Stimulated activated CD4-positive, alpha-beta T cell treated with anti-CD3 and anti-CD28 coated beads, Interleukin-1b, Interleukin-23, amount 100 ng/mL, for 1 hour (primary cell): ENCODE data around the gene MGAM2.

Experiments used
- DNase-seq, 2 donors: peaks; one replicate each; pipeline ENCODE4 v3.0.0-alpha.2; 2020; ENCODE audit warnings: low read depth in 2 of 2

The MGAM2 gene

DNA sequence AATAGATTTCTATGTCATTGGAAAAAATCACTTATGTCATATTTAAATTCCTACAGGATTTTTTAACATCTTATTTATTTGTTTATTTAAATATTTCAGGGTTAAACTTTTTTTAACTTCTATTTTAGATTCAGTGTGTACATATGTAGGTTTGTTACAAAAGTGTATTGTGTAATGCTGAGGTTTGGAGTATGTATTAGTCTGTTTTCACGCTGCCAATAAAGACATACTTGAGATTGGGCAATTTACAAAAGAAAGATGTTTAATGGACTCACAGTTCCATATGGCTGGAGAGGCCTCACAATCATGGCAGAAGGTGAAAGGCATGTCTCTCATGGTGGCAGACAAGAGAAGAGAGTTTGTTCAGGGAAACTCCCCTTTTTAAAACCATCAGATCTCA is 65.4 kb downstream of the MGAM2 start:
- DNase-seq = no peak

DNA sequence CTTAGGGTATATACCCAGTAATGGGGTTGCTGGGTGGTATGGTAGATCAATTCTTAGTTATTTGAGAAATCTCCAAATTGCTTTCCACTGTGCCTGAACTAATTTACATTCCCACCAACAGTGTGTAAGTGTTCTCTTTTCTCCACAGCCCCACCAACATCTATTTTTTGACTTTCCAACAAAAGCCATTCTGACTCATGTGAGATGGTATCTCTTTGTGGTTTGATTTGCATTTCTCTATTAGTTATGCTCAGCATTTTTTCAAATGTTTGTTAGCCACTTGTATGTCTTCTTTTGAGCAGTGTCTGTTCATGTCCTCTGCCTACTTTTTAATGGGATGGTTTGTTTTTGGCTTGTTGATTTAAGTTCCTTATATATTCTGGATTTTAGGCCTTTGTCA is 66.4 kb downstream of the MGAM2 start:
- DNase-seq = no peak

DNA sequence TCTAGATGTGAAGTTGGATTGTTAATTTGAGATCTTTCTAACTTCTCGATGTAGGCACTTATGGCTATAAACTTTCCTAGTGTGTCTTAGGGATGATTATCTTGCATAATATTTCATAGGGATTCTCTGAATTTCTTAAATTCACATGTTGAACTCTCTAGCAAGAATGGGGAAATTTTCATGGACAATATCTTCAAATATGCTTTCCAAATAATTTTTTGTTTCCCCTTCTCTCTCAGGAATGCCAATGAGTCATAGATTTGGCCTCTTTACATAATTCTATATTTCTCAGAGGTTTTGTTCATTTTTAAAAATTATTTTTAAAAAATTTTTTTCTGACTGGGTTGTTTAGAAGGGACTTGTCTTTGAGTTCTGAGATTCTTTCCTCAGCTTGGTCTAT is 68.9 kb downstream of the MGAM2 start:
- no peak for DNase-seq

DNA sequence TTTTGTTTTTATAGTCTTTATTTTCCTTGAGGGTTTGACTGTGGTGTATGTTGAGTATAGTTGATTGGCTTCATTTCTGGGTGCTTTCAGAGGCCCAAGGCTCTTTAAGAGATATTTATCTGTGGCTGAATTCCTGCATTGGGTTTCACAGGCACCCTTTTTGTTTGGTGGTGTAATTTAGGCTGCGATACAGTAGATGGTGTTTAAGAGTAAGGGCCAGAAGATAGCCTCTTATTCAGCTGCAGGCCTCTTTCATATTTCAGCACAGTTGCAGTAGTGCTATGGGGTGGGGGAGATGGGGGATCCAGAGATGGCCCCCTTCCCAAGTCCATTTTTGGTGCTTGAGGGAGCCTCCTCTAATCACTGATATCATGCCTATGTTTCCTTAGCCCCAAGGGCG is 69.7 kb downstream of the MGAM2 start:
- DNase-seq = no peak

DNA sequence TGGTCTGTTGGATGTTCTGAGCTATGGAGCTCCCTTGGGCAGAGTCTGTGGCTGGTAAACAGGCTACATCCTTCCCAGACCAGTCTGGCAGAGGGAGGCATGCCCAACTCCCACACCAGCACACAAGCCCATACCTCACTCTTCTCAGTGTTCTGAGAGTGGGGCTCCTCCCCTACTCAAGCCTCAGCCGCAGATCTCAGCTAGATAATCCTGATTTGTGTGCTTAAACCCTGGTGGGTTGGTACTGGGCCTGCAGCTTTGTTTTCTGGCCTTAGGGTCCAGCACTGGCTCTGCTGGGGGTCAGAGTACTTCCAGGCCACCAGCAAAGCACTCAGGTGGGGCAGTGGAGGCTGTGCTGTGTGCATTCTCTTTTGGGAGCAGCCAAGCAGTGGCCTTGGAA is 70.4 kb downstream of the MGAM2 start:
- no peak for DNase-seq

DNA sequence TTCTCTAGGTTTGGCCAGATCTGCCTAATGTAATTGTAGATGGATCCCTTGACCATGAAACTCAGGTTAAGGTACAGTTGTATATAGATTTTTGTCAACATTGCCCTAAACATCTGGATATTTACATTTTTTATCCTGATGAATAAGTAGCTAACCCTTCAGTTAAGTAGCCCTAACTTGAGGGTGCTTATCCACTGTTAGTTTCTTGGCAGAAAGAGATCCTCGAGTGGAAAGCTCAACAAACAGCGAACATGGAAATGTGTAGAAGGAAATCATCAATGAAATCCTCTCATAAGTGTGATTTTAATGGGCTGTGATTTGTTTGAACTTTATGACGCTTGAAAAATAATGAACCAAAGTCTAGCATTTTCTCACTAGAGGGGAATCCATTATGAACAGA is 73.6 kb downstream of the MGAM2 start:
- DNase-seq = no peak

DNA sequence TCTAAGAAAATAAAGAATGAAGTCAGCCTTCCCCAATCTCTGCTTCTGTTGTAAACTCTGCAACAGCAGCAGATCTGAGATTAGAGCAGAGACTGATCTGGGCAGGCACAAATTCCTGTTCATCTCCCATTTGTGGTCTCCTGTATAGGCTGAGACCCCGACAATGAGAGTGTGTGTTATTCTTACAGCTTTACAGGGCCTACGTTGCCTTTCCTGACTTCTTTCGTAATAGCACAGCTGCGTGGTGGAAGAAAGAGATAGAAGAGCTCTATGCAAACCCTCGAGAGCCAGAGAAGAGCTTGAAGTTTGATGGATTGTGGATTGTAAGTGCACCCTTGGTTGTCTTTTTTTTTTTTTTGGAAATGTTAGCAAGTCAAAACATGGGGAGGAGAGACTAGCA is 74.3 kb downstream of the MGAM2 start:
- no peak for DNase-seq

DNA sequence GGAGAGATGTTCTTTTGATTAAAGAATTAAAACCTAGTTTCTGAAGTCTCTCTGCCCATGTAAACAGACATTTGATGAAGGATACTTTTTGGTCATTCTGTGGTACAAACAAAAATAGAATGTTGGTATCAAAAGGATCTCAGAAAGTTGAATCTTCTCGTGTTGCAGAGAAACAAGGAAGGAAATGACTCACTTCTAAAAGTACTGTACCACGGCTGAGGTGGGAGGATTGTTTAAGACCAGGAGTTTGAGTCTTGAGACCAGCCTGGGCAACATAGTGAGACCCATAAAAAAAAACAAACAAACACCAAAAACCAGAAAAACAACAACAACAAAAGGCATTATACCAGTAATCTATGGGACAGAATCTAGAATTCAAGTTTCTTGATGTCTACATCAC is 76.6 kb downstream of the MGAM2 start:
- no peak for DNase-seq

DNA sequence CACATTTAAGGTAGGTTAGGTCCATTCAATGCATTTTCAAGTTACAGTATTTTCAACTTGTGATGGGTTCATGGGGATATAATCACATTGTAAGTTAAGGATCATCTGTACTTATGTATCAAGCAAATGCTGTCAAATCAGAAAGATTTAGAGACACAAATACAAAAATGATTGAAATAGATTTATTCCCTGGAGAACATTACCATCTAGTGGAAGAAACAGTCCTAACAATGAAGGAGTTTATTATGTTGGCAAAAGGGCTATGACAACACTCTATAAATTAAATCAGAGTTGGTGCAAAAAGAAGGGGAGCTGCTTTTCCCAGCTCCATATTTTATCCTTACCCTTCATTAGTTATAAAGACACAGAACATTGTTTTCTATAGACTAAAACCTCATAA is 77.3 kb downstream of the MGAM2 start:
- no peak for DNase-seq

DNA sequence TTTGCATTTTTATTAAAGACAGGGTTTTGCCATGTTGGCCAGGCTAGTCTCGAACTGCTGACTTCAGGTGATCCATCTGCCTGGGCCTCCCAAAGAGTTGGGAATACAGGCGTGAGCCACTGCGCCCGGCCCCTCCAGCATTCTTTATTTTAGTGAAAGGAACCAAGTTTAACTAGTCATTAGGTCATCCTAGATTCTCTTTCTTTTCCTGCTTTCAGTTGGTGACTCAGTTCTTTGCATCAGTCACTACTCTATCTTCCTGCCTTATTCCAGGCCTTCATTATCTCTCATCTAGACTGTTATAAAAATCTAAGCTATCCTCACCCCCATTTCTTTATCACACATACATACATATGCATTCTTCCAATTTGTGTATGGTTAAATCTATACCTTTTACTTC is 82.7 kb downstream of the MGAM2 start:
- DNase-seq = no peak

DNA sequence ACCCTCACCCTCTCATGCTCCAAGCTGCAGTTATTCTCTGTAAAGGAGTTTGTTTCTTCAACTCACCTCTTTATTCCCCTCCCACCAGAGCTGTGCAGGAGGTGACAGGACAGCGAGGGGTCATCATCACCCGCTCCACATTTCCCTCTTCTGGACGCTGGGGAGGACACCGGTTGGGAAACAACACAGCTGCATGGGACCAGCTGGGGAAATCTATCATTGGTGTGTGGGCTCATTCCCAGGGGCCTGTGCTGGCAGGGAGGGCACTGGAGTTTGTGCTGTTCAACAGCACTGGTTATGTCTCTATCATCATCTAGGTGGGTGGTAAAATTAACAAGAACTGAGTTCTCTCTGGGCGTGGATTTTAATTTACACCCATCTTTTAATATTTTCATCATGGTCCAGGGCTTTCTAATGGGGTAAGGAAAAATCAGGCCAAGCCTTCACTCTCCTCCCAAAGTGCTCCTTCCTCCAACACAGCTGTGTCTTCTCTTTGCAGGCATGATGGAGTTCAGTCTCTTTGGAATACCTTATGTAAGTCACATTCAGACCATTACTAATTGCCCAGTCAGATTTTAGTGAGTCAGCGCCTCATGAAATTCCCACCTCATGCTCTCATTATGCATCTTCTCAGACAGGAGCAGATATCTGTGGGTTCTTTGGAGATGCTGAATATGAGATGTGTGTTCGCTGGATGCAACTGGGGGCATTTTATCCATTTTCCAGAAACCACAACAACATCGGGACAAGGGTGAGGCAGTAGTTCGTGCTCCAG is 84.7 kb downstream of the MGAM2 start:
- no peak for DNase-seq

DNA sequence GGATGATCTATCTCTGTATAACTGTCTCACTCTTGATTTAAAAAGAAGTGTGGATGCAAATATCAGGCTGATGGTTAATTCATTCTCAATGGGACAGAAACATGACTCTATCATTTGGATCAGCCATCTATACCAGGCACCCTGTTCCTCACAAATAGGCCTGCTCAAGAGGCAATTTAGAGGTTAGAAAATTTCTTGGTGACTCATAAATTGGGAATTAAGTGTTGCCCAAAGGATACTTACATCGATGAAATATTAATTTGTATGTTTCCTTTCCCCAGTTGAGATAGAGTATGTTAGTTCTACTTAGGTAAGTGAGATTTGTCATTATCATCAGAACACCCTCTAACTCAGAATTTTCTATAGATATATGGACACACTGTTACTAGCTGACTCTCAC is 88.7 kb downstream of the MGAM2 start:
- DNase-seq = no peak

DNA sequence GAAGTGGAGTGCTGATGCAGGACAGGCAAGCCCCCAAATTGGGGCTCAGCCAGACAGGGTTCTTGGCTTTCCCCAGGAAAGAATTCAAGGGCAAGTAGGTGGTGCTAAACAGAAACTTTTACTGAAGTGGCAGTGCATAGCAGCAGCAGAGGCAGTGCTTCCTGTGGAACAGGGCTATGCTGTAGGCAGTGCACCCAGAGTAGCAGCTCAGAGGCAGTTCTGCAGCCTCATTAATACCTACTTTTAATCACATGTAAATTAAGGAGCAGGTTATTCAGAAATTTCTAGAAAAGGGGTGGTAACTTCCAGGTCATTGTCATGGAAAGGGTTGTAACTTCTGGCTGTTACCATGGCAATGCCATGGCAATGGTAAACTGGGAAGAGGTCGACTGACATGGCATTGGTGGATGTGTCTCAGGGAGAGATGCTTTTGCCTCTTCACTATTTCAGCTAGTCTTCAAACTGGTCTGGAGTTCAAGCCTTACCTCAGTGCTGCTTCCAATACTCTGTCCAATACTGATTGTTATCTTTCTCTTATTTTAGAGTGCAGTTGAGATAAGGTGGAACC is 117.1 kb downstream of the MGAM2 start:
- no peak for DNase-seq

DNA sequence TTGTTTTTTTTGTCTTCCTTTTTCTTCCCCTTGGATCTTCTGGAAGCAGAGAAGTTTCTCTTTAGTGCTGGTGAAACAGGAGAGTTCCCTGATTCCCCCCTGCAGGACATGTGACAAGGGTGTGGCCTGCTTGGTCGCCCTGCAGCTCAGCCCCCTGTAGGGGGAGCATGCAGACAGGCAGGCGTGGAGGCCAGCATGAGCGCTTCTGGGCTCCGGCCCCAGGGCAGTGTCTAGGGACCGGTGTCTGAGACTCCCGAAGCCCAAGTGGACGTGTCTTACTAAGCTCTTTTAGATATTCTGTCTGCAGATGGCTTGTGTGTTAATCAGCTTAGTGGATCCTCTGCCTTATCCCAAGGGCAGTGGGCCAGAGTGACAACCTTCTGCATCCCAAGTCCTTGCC is 120.2 kb downstream of the MGAM2 start:
- no peak for DNase-seq

DNA sequence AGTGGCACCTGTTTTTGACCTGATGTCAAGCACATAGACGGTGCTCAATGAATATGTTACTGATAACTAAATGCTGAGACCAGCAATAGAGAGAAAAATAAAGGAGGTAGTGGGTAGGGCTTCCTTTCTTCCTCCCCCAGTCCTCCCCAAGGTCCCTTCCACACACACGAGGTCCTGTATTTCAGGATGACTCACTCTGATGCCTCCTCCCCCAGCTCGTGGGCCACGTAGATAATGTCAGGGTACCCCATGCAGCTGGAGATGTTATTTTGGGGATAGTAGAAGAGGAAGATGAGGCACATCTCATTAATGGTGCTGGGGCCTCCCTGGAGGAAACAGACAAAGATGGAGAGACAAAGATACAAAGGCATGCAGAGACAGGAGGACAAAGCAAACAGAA is 129.0 kb downstream of the MGAM2 start:
- DNase-seq = no peak

DNA sequence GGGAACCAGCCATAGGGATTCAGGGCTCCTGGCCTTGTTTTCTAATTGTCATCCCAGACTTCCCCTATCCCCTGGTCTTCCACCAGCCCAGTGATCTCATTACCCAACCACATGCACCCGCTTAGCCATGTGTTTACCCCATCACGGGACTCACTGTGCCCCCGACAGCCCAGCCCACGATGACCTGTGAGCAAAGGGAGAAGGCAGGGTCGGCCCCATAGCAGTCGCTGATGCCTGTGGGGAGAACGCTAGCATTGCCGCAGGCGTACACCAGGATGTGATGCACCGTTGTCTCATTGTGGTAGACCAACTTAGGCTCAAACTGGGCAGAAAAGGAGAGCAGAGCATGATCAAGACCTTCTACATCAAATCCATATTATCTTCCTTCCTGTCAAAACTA is 132.3 kb downstream of the MGAM2 start:
- no peak for DNase-seq

DNA sequence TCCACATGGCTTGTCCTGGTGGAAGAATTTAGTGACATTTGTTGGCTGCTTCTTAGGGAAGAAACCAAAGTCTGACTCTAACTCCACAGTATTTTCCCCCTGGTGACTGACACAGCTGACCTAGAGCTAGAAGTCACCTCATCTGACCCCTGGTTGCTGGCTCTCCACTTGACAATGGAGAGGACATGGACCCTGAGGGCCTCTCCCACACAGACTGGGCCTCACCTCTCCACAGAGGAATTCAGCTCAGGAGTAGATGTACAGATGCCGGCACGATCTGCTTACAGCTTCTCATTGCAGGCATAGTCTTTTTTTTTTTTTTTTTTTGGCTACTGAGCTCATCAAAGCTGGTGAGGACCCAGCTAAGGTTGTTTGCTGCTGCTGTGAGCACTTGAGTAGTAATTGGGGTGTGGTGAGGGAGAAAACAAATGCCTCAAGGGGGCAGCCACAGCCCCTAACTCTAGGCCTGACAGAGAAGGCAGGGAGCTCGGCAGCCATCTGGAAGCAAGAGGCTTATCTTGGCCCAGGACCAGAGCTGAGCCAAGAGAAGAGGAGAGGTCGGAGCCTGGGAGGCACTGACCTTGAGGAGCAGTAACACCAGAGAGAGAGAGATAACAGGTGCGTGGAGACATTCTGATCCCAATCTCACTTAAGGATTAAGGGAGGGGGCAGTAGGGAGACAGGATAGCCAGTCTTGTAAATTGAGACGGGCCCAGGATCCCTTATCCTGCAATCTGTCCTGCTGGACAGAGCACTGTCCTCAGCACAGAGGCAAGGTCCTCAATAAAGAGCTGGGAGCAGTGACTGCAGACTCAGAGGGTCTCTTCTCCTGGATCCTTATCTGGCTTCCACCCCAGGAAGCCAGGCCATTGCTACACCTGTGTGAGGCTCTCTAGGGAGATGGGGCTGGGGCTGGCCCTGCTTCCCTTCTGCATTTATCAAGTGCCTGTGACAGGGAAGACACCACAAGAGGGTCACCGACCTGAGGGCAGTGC is 136.9 kb downstream of the MGAM2 start:
- no peak for DNase-seq

DNA sequence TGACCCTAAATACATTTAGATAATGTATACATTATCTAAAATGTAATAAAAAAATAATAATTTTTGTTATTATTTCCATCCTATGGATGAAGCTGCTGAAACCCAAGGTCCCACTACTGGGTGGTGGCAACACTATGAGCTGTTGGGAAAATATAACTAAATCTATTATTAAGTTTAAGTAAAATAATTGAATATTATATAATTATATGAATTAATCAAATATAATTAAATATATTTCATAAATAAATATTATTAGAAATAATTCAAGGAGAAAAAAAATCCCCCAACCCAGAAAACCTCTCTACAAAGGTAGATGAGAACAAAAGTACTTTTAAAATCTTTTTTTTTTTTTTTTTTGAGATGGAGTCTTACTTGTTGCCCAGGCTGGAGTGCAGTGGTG is 138.4 kb downstream of the MGAM2 start:
- DNase-seq = no peak

DNA sequence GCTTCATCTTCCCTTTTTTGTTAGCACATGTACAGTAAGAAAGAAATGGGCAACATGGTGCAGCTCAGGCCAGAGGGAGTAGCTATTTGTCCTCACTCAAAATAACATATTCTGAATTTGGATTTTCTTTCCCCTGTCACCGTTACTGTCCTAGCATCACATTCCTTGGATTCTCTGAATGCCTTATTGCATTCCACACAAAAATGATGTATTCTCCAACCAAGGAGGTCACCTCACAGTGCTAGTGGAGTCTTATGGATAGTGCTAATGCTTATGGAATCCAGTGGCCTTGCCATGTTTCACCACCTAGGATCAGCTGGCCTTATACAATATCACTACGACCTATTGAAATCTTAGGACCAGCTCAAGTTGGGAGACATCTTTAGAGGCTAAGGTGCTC is 139.2 kb downstream of the MGAM2 start:
- DNase-seq = no peak

DNA sequence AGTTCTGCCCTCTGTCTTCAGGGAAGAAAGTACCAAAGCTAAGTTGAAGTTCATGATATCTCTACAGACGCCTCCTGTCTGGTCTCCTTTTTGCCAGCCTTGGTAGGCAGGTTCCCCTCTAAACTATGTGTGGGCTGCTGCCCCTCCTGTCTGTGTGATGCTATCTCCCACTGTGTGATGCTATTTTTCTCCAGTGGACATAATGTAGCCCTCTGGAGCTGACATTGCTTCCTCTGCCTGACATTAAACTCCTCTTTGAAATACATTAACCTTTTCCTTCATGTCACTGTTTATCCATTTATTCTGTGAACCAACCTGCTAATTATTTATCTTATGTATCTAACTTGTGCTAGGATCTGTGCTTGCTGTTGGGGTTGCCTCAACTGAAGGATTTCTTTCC is 146.4 kb downstream of the MGAM2 start, which contains the start of gene PRSS58:
Gene PRSS58, minus strand, starts transcription at position 101 of the 400 bp plus-strand sequence. CDS start 351 bp downstream, outside the sequence.
- no peak for DNase-seq

DNA sequence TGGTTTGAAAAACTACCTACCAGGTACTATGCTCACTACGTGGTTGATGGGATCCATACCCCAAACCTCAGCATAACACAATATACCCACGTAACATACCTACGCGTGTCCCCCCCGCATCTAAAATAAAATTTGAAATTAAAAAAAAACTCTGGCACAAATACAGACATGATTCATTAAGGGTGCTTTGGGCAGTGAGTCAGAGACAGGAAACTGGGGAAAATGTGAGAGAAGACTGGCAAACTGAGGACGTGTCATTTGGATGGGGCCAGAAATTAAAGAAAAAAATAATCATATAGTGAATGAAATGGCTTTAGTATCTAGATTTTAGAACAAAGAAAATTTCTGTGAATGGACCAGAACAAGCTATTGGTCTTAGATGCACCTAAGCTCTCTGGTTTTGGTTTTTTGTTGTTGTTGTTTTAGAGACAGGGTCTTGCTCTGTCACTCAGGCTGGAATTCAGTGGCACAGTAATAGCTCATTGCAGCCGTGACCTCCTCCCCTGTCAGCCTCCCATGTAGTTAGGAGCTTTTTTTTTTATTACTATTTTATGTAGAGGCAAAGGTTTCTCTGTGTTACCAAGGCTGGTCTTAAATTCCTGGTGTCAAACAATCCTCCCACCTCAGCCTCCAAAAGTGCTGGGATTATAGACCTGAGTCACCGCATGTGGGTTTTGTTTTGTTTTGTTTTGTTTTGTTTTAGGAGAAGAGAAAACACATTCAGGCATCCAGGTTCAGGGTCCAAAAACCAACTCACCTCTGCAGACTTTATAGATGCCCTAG is 152.3 kb downstream of the MGAM2 start:
- DNase-seq = no peak
